ENCODE measurements around the gene ZDHHC22.

ZDHHC22 gene

DNA sequence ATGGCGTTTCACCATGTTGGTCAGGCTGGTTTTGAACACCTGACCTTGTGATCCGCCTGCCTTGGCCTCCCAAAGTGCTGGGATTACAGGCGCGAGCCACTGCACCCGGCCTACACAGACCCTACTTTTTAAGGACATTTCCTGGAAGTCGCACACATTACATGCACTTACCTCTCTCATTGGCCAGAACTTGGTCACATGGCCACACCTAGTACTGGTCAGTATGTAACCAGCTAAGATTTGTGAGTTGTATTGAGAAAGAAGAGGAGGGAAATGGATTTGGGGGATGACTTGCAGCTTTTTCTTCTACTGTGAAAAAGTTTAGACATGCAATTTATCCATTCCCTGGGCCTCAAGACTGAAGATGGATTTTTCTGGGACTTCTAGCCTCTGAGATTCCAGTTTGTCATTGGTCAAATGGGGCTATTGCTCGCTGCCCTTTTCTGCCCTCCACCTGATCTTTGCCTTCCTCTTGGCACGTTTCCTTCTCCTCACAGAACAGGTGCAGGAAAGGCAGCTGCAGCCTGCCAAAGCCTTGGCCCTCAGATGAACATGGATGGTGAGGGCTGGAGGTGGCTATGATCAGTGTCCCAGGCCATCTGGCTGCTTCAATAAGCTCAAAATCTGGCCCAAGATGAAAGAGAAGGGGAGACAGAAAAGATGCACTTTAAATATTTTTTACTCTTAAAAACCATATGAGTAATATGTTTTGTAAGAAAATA, 7.1 kb upstream of the ZDHHC22 start:
- no peak overlapping the region for H2AFZ ChIP-seq (ENCODE audit: low read length)
- H3K79me2 ChIP-seq (ENCODE audit: insufficient read depth, low read length), result no peaks in the 10 kb centered on the region
- no peak for TF ChIP-seq EZH2 (IDR thresholded peaks at IDR 0.05; ENCODE audit: borderline replicate concordance, low read length)
- TF ChIP-seq, protein P1, sequence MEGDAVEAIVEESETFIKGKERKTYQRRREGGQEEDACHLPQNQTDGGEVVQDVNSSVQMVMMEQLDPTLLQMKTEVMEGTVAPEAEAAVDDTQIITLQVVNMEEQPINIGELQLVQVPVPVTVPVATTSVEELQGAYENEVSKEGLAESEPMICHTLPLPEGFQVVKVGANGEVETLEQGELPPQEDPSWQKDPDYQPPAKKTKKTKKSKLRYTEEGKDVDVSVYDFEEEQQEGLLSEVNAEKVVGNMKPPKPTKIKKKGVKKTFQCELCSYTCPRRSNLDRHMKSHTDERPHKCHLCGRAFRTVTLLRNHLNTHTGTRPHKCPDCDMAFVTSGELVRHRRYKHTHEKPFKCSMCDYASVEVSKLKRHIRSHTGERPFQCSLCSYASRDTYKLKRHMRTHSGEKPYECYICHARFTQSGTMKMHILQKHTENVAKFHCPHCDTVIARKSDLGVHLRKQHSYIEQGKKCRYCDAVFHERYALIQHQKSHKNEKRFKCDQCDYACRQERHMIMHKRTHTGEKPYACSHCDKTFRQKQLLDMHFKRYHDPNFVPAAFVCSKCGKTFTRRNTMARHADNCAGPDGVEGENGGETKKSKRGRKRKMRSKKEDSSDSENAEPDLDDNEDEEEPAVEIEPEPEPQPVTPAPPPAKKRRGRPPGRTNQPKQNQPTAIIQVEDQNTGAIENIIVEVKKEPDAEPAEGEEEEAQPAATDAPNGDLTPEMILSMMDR (IDR thresholded peaks at IDR 0.05; ENCODE audit: low read length), result no peak
- H3K27me3 ChIP-seq (ENCODE audit: insufficient read depth, low read length), result no peaks in the 10 kb centered on the region
- no peak overlapping the region for H3K27ac ChIP-seq (ENCODE audit: low read depth, low read length, poor library complexity, severe bottlenecking)
- H4K20me1 ChIP-seq (ENCODE audit: insufficient read depth, low read length), result no peaks in the 10 kb centered on the region
- H3K9me2 ChIP-seq (ENCODE audit: low read depth, low read length), result no peaks in the 10 kb centered on the region
- no peak overlapping the region for H3K9ac ChIP-seq (ENCODE audit: low read length)
- no peaks in the 10 kb centered on the region for H3K36me3 ChIP-seq (ENCODE audit: insufficient read depth, low read length)
- no peaks in the 10 kb centered on the region for H3K9me3 ChIP-seq (ENCODE audit: low read length)
- no peaks in the 10 kb centered on the region for H3K4me1 ChIP-seq (ENCODE audit: insufficient read depth, low read length, severe bottlenecking)
- H3K4me3 ChIP-seq (ENCODE audit: low read depth, low read length, poor library complexity, severe bottlenecking), result no peak overlapping the region
- H3K4me2 ChIP-seq (ENCODE audit: low read length), result no peak overlapping the region
- no peaks in the 10 kb centered on the region for H3F3A ChIP-seq (ENCODE audit: insufficient read depth, low read length)

DNA sequence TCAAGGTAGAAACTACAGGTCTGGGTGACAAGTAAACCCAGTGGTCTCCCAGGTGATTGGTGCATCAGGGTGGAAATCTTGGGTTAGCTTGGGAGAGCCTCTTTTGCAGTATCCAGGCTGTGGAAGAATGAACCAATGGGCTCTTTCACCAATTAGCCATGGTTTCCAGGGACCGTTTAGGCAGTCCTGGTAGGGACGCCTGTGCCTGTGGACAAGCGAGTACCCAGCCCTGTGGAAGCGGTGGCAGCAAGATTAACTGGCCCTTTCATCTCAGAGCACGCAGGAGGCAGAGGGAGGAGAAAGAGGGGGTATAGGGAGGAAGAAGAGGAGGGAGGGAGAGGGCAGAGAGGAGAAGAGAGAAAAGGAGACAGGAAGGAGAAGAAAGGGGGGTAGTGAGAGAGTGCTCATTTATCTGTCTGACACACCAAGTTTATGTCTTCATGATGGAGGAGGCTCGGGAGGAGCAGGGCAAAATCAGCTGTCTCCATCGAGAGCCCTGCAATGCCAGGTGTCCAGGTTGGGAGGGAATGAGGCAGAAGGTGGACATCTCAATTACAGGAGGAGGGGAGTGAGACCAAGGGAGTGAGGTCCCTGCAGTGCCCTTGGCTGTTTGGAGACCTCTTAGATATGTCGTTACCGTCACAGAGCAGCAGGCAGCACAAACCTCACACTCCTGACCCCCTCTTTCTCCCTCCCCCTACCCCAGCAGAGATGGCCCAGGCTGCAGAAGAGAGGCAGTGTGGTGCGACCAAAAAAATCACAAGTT, 4.6 kb upstream of the ZDHHC22 start:
- no peak overlapping the region for H3K4me3 ChIP-seq (ENCODE audit: low read depth, low read length, poor library complexity, severe bottlenecking)
- H4K20me1 ChIP-seq (ENCODE audit: insufficient read depth, low read length), result no peaks in the 10 kb centered on the region
- H3K27me3 ChIP-seq (ENCODE audit: insufficient read depth, low read length), result no peaks in the 10 kb centered on the region
- no peak overlapping the region for H3K4me2 ChIP-seq (ENCODE audit: low read length)
- H3K9me3 ChIP-seq (ENCODE audit: low read length), result no peaks in the 10 kb centered on the region
- H3F3A ChIP-seq (ENCODE audit: insufficient read depth, low read length), result no peaks in the 10 kb centered on the region
- no peaks in the 10 kb centered on the region for H3K9me2 ChIP-seq (ENCODE audit: low read depth, low read length)
- H3K36me3 ChIP-seq (ENCODE audit: insufficient read depth, low read length), result no peaks in the 10 kb centered on the region
- no peak overlapping the region for H3K27ac ChIP-seq (ENCODE audit: low read depth, low read length, poor library complexity, severe bottlenecking)
- TF ChIP-seq, protein P1 (IDR thresholded peaks at IDR 0.05; ENCODE audit: low read length), result no peak
- TF ChIP-seq EZH2 (IDR thresholded peaks at IDR 0.05; ENCODE audit: borderline replicate concordance, low read length), result no peak
- no peaks in the 10 kb centered on the region for H3K79me2 ChIP-seq (ENCODE audit: insufficient read depth, low read length)
- no peaks in the 10 kb centered on the region for H3K4me1 ChIP-seq (ENCODE audit: insufficient read depth, low read length, severe bottlenecking)
- no peak overlapping the region for H3K9ac ChIP-seq (ENCODE audit: low read length)
- no peak overlapping the region for H2AFZ ChIP-seq (ENCODE audit: low read length)

DNA sequence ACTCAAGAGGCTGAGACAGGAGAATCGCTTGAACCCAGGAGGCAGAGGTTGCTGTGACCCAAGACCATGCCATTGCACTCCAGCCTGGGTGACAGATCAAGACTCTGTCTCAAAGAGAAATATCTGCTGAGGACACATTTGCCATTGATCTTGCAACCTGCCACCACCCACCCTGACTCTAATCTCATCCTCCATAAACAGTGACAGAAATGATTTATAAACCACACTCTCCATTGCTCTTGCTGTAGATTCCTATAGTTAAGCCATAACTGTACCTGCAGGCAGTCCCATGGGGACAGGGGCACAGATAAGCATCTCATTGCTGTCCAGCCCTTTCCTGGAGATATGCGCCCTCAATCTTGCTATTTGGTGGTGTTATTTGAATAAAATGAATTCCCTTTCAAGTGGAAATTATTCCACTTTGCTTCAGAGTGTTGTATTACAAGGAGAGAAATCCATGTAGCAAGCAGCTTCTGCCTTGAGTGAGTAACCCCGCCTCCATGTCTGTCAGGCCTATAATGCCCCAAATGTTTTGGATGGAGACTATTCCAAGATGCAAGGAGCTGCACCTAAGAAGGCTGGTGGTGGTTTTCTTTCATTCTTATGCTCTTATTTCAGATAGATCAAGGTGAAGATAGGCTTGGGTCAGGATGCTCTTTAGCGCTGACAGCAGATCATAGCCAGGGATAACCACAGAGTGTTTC, 3.0 kb upstream of the ZDHHC22 start:
- no peak overlapping the region for H3K27ac ChIP-seq (ENCODE audit: low read depth, low read length, poor library complexity, severe bottlenecking)
- H3K9me2 ChIP-seq (ENCODE audit: low read depth, low read length), result no peaks in the 10 kb centered on the region
- no peaks in the 10 kb centered on the region for H3K27me3 ChIP-seq (ENCODE audit: insufficient read depth, low read length)
- no peak overlapping the region for H3K4me2 ChIP-seq (ENCODE audit: low read length)
- no peaks in the 10 kb centered on the region for H3K4me1 ChIP-seq (ENCODE audit: insufficient read depth, low read length, severe bottlenecking)
- H3K79me2 ChIP-seq (ENCODE audit: insufficient read depth, low read length), result no peaks in the 10 kb centered on the region
- H3K4me3 ChIP-seq (ENCODE audit: low read depth, low read length, poor library complexity, severe bottlenecking), result no peak overlapping the region
- H2AFZ ChIP-seq (ENCODE audit: low read length), result no peak overlapping the region
- H3K9me3 ChIP-seq (ENCODE audit: low read length), result no peaks in the 10 kb centered on the region
- TF ChIP-seq, protein P1 (IDR thresholded peaks at IDR 0.05; ENCODE audit: low read length), result no peak
- no peak for TF ChIP-seq EZH2 (IDR thresholded peaks at IDR 0.05; ENCODE audit: borderline replicate concordance, low read length)
- no peaks in the 10 kb centered on the region for H4K20me1 ChIP-seq (ENCODE audit: insufficient read depth, low read length)
- no peaks in the 10 kb centered on the region for H3K36me3 ChIP-seq (ENCODE audit: insufficient read depth, low read length)
- no peak overlapping the region for H3K9ac ChIP-seq (ENCODE audit: low read length)
- H3F3A ChIP-seq (ENCODE audit: insufficient read depth, low read length), result no peaks in the 10 kb centered on the region

Measured in OCI-LY1 (cell line).